Measurements from ENCODE around the gene NFIA.

Gene NFIA

DNA sequence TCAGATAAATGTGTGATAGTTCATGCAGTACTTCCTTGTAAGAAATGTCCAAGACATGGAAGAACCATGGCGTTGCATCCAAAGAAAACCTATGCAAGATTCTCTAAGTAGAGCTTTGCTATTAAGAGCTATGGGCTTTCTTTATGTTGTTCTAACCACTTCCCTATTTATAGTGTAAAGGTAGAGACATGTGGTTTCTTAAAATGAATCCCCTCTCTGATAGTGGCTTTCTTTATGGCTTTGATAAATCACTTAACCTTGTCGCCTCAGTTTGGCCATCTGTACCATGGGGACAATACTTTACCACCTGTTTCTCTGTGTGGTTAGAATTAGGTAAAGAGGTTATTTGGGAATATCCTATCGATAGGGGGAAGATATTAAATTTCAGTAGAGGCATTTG, 305.5 kb downstream of the NFIA start:
- no peak for DNase-seq (ENCODE audit: low read depth in 2 of 2, low spot score in 1 of 2)

DNA sequence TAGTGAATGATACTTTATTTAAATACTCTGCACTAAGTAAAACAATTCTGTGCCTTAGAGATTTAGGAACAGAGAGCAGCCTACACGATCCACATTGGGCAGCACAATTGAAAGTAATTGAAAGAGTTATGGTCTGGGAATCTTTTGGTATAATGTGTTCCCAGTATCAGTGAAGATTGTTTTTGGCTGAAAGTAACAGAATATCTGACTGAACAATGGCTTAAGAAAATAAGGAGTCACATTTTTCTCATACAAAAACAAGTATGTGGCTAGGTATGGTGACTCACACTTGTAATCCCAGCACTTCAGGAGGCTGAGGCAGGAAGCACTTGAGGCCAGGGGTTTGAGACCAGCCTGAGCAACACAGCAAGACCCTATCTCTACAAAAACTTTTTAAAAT, 306.2 kb downstream of the NFIA start:
- DNase-seq (ENCODE audit: low read depth in 2 of 2, low spot score in 1 of 2), result no peak

DNA sequence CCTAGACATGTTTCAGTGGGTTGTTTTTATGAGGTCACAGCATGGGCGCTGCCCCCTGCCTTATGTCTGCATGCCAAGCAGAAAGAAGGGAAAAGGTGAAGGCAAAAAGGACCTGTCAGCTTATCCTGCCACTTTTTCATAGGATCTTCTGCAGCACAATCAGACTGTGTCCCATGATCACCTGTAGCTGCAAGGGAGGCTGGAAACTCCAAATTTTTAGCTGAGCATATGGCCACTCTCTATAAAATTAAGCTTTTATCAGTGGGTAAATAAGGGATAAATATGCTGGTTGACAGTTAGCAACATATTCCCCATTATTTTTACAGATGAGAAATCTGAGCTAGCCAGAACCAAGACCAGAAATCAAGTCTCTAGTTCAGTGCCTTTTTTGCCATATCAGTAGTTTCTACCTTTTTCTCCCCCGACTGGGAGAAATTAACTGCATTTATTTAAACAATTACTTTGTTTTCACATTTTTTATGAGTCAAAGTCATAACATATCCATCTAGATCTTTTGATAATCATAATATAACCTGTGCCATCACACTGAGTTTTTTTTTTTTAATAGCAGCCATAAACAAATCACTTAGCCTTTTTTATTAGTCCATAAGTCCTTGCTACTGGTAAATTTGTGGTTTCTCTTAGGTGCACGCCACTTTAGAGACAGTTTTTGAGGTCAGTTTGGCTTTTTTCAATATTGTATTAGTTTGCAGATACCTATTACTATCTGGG, 307.0 kb downstream of the NFIA start:
- DNase-seq (ENCODE audit: low read depth in 2 of 2, low spot score in 1 of 2), result no peak

DNA sequence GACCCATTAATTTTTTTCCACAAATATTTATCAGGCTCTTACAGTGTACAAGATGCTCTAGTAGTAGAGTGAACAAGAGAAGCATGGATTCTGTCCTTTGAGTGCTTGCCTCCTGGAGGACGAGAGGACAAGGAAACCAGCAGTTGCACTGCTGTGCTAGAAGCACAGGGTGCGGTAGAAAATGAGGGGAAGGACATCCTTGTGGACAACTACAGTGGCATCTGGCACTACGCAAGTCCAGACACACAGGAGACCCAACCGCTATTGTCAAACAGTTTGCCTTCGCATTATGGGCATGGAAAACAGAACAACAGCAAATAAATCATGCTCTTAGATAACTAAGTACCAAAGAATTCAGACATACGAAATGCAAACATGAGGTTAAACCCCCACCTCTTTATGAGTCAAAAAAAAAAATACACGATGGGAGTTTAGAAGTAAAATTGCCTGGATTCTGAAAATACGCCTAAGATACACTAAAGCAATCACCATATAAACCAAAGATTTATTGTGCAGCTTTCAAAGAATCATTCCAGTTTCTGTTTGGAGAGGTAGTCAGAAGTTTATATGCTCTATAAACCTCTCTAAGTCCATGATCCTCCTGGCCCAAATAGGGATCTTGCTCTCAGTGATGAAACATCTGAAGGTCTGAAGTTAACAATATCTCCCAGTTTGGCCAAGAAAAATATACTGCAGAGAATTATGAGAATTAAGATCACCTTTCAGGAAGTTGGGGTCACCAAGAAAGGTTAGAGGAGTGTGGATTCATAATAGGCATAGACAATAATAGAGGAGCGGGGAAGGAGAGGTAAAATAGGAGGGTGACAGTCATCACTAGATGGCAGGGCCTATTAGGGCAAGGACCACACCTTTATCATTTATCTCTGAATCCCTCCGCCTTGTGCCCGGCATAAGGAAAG, 307.8 kb downstream of the NFIA start:
- DNase-seq (ENCODE audit: low read depth in 2 of 2, low spot score in 1 of 2), result no peak

DNA sequence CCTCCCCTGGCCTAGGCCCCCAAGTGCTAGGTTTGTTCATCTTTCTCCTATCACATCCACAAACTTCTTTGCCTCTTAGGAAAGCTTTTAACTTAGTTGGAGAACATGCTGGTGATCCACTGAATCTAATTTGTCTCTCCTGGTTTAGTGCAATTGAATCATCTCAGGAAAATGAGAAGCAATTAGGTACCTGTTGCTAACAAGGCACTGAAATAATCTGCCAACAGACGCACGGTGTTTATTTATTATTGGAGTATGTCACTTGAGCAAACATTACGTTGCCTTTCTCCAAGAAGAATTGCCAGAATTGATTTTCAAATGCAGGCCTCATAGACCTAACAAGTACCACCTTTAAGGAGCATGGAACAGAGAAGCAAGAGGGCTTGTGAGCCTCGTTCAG, 309.4 kb downstream of the NFIA start:
- no peak for DNase-seq (ENCODE audit: low read depth in 2 of 2, low spot score in 1 of 2)

DNA sequence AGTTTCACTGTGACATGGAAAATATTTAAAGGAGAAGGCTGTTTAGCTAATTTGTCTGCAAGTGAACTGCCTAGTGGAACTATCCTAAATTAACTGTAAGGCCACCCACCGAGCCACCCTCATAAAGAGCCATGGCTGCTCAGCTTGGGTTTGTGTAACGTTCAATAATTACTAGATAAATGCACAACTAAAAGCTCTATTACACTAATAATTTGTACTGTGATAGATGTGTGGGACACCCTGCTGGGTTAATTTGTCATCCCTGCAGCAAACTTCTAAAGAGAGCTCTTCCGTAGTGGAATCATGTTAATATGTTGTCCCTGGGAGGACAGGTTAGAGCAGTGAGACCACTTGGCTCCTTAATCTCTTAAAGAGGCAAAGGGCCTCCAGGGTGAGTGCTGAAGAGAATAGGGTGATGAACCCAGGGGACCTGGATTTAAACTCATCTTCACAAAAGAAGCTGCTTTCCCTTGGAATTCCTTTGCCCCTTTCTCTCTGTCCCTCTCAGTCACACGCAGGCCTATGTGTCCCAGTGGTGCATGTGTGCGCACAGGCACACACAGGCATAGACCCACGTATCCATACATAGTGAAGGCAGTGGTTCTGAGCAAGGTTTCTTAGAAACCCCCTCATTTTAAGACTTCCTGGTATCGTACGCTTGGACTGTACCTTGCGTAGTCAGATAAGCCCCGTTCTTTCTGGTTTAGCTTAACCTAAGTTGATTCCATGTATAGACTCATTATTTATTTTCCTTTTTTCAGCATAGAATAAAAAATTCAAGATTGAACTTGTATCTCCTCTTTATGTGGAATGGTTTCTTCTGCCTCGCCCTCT, 310.3 kb downstream of the NFIA start:
- no peak for DNase-seq (ENCODE audit: low read depth in 2 of 2, low spot score in 1 of 2)

DNA sequence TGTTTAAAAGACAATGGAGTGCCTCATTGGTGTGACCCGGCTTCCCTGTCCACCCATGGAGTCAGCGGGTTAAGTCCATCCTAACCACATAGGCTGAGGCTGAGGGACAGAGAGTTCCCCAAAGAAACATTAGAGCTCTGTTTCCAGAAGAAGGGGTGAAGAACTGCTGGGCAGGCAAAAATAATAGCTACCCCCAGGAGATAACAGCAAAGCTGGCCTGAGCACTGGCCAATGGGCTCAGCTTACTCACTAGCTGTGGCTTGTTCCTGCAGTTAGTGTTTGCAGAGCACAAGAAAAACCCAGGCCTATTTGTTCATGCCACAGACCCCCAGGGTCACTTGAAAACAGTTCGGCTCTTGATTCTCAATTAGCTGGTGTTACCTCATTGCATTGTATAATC, 311.2 kb downstream of the NFIA start:
- DNase-seq (ENCODE audit: low read depth in 2 of 2, low spot score in 1 of 2), result no peak

DNA sequence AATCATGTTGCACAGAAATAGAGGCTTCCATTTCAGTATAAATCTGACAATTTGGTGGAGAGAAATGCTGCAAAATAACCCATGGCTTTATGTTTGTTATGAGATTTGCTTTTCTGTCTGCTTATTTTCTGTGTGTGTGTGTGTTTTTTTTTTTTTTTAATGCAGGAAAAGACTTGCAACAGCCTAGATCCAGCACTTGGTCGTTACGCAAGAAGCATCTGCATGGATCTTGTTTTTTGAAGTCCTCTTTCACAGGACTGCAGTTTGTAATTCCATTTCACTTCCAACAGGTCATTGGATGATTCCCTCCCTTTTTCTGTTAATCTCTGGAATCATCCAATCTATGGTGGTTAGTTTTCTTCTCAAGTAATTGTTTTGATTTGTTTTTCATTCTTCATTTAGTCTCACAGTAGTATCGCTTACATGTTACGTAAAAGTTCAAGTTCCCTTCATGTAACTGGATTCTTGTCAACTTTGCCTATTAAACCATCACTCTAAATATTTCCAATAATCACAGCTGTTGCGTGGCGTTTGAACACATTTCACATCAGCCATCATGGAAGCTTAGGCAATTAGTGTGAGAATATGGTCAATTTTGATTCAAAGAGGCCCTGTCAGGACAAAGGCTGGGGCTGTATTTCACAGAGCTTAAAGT, 312.9 kb downstream of the NFIA start:
- DNase-seq (ENCODE audit: low read depth in 2 of 2, low spot score in 1 of 2), result no peak

DNA sequence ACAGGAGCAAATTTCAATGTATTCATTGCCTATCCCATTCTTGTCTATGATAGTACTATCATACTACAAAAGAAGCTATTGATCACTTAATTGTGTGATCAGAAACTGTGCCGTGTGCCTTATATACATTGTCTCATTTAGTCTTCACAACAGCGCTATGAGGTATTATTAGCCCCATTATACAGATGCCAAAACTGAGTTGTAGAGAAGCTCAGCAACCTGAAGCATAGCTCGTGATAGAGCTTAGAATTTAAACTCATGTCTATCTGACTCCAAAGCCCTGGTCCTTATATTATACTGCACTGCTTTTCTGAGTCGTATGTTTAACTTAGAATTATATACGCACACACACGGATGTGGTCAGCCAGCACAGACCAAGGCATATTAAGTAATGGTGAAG, 315.1 kb downstream of the NFIA start:
- DNase-seq (ENCODE audit: low read depth in 2 of 2, low spot score in 1 of 2), result no peak

DNA sequence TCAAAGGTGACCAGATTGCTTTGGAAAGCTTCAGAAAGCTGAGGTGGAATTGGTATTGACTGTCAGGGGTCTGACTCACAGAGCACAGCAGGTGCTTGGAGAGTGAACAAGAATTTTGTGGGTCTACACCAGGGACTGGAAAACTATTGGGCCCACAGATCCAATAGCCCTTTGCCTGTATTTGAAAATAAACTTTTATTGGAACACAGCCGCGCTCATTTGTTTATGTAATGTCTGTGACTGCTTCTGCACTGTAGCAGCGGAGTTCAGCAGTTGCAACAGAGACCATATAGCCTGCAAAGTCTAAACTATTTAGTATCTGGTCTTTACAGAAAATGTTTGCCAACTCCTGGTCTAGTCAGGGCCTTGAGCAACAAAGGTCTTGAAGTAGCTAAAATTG, 315.6 kb downstream of the NFIA start:
- no peak for DNase-seq (ENCODE audit: low read depth in 2 of 2, low spot score in 1 of 2)

DNA sequence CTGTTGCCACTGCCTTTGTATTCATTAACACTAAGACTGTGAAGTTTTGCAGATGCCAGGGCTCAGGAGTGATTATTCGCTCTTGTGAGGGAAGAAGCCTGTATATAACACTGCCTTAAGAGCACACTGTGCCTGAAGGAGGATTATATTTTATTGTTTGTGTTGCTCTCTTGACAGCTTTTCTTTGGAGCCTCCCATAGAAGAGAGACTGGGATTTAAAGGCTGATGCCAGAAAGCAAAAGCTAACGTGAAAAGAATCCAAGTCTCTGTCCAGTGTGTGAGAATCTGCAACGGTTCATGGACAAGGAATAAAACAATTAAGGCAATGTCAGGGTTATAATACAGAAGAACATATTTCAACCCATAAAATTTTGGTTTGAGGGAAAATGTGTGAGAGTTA, 316.8 kb downstream of the NFIA start:
- DNase-seq (ENCODE audit: low read depth in 2 of 2, low spot score in 1 of 2), result no peak

DNA sequence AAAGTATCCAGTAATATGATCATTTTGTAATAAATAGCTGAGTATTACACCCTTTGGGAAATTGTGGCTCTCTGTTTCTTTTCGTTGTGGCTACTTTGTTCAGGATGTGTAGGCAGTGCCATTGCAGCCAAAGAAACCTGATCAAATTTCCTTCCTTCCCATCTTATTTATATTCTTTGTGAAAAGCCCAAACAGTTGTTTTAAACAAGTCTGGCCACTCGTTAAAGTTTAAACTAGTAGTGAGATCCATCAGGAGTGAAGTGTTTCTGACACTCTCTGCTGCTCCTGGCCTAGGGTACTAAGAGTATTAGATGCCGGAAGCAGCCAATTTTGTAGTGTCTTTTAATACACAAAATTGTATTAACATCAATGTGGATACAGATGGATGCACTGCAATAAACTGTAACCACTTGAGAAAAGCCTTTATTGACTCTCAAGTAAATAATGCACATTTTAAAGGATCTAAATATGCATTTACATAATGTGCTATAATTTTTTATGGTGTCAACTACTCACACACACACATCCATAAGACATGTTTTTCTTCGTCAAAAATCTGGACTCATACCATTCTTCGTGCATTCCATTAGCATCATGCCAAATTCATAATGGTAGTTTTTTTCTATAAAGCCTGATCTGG, 317.9 kb downstream of the NFIA start:
- no peak for DNase-seq (ENCODE audit: low read depth in 2 of 2, low spot score in 1 of 2)

DNA sequence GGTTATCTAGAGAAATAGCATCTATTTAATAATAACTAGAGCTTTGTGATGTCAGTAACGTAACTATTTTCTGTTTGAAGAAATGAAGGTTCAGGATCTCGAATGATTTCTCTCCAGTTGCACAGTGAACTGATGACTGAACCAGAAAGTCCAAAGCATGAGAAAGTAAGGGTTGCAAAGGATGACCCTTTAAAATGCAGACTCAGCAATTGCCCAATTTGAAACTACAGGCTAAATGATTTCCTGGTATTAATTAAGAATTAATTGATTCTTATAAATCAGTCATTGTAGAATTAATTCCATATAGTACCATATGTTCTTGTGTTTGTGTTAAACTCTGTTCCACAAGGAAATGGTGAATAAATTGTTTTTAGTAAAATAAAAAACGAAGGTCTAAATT, 318.6 kb downstream of the NFIA start:
- no peak for DNase-seq (ENCODE audit: low read depth in 2 of 2, low spot score in 1 of 2)

DNA sequence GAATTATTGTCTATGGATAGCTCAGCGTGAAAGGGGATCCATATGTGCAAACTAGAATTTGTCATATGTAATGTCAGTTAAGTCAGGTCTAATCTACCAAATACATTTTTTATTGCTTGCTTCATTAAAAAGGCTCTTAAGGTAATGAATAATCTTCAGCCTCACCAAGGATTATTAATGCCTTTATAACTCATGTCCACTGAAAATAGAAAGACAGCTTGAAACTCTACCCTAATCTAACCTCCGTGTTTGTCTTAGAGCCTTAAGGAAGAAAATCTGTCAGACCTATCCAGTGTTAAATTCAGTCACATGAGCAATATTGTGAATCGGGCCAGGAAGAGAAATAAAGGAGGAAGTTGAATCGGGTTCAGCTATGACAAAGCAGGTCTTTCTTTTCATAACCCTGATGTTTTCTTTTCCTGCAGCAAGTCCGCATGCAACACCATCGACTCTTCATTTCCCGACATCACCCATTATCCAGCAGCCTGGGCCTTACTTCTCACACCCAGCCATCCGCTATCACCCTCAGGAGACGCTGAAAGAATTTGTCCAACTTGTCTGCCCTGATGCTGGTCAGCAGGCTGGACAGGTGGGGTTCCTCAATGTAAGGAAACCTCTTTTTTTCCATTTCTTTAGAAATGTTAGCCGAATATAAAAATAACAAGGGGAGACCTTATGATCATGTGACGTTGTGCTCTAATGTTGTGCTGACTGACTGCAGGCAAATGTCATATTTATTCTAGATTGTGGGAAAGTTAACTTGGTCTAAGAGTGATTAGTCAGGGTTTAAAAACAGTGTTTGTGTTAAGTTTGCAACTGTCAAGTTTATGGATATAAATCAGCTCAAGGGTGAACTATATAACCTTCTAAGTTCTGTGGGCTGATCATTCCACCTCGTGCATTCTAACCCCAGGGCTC, 321.6 kb downstream of the NFIA start:
- no peak for DNase-seq (ENCODE audit: low read depth in 2 of 2, low spot score in 1 of 2)

DNA sequence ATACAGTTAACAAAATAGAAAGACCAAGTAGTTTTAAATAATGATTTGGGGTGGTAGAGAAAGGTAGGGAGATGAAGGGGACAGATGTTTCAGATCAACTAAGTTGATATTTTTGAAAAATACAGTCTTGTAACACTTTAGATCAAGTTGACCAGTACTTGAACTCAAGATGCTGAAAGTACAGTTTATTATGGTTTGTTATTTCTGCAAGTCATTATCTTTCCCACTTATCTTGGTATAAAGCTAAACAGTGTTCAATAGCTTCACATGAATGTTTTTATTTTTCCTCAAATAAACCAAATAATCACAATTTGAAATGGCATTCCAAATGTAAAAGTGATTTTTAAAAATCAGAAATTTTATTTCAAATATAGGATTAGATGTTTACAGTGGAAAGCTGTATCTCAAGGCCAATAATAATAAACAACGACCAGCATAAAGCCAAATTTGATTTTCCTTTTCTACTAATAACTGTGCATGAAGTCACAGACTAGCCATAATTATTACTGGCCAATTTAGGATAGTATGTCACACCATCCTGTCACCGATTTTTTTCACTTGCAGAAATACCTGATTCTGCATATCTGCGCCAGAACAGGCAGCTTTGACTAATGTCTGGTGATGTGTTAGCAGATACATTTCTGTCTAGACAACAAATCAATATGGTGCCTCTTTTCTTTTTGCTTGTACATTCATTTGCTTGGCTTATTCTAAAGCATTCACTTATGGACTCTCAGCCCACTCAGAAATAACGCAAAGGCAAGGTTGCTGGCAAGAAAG, 322.4 kb downstream of the NFIA start:
- DNase-seq (ENCODE audit: low read depth in 2 of 2, low spot score in 1 of 2), result no peak

DNA sequence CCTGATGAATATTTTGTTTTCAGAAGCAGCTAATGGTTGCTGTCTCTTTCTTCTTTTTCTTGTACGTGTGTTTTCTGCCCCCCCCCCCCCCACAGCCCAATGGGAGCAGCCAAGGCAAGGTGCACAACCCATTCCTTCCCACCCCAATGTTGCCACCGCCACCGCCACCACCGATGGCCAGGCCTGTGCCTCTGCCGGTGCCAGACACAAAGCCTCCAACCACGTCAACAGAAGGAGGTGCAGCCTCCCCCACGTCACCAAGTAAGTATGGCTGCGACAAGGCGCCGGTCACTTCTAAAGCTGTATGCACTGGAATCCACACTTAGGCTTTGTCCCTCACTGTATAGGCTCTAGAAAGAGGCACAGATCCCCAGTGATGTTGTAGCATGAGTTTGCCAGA, 324.1 kb downstream of the NFIA start:
- no peak for DNase-seq (ENCODE audit: low read depth in 2 of 2, low spot score in 1 of 2)

DNA sequence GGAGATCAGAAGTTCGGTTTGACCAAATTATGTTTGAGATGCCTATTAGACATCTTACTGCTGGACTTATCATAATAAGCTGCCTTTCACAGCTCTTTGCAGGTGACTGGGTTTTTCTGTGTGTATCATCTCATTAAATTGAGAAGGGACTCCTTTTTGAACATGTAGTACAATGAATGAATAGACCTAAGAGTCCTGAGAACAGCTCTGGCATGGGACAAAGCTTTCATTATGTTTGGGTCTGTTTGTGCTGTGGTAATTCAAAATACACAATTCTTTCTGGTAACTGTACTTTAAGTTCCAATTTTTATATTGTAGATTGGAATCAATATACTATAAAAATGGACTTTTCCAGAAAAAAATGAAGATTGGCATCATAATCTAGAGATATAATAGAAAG, 330.2 kb downstream of the NFIA start:
- DNase-seq (ENCODE audit: low read depth in 2 of 2, low spot score in 1 of 2), result no peak

DNA sequence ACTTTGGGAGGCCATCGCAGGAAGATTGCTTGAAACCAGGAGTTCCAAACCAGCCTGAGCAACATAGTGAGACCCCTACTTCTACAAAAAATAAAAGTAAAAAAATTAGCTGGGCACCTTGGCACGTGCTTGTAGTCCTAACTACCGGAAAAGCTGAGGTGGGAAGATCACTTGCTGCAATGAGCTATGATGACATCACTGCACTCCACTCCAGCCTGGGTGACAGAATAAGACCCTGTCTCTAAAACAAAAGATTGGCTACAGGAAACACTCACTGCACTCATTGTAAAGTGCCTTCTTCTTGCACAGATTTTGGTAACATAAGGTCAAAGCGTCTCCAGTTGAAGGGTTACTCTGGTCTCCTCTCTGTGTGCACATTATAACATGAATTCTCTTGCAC, 336.8 kb downstream of the NFIA start:
- DNase-seq (ENCODE audit: low read depth in 2 of 2, low spot score in 1 of 2), result no peak

DNA sequence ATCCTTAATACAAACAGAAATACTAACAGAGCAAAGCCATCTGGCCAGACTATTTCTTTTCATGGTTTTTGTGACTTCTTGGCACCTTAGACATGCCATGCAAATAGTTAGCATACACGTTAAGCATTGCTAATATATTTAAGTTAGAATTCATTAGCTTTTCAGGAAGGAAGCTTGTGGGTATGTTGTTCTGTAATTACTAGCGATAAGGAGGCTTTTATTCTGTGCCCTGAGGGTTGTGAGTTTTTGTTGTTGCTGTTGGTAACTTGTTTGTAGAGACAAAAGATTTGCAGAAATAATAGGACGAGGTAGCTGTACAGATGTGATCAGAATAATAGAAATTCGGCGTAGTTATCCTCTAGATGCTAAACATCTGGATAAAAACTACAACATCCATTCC, 337.3 kb downstream of the NFIA start:
- no peak for DNase-seq (ENCODE audit: low read depth in 2 of 2, low spot score in 1 of 2)

All from stimulated activated CD8-positive, alpha-beta memory T cell treated with anti-CD3 and anti-CD28 coated beads, Interleukin-4, amount 100 ng/mL, for 1 hour (primary cell).